ENCODE results near the gene TSPAN13. TPM values are rescaled to one million over a fixed set of nuclear protein-coding genes. Genes with fewer than 3 reads are reported as not detected.

The TSPAN13 gene
- total RNA-seq, 1 experiment from 2014 or later = 32.7 TPM

DNA sequence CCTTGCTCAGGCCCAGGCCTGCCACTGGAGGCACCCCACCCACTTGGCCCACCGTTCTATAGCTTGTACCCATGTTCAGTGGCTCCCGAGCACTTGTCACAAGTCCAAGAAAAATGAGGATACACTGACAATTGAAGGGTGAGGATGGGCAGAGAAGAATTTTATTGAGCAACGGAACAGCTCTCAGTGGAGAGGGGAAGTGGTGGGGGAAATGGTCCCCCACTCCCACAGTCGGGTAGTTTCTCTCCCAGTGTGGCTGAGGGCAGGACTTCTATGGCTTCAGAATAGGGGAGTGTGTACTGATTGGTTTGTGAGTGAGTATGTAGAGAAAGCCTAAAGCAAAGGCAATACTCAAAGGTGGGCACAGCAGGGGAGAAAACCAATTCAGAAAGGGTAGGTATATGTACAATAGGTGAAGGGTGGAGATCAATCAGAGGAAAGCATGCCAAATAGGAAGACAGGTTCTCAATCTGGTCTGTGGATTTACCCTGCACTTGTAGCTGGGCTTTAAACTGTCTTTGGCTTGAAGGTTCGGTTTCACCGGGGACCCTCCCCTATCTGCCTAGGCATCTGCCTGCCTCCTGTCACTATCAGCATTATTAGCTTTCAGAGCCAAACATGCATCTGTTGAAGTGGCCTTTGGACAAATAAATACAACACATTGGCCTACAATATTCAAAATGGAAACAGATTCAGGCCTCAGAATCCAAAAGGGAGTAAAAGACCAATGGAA, 8.9 kb upstream of the TSPAN13 start:
- H3K4me1 Mint-ChIP-seq = peaks cover 26% of the 10 kb centered on the region
- peak overlapping the region; percentile 3; the same call in 1 of the 2 replicates for H3K27ac Mint-ChIP-seq
- ChIA-PET CTCF (no interaction called here), POLR2A (no interaction called here)
- TF ChIP-seq TEAD1 (CRISPR knock-in tag; IDR thresholded peaks at IDR 0.05) (no peak), ZNF671 (CRISPR knock-in tag; IDR thresholded peaks at IDR 0.05) (no peak), CTCF (IDR thresholded peaks at IDR 0.05) (0 out of 2 replicates have a peak, but pooled peaks have one; percentile 7), NR2C2 (CRISPR knock-in tag; IDR thresholded peaks at IDR 0.05) (no peak), ZNF219 (CRISPR knock-in tag; IDR thresholded peaks at IDR 0.05; ENCODE audit: borderline replicate concordance) (no peak), SOX15 (CRISPR knock-in tag; IDR thresholded peaks at IDR 0.05) (no peak)
- no peaks in the 10 kb centered on the region for H3K9me3 Mint-ChIP-seq
- H3K4me3 Mint-ChIP-seq = no peak overlapping the region
- DNase-seq (ENCODE audit: low spot score) (no peak), ATAC-seq (peak; percentile 68)
- no peaks in the 10 kb centered on the region for H3K36me3 Mint-ChIP-seq
- no peaks in the 10 kb centered on the region for H3K27me3 Mint-ChIP-seq (ENCODE audit: low read depth)

GRCh38 chr7:16745645-16746044, 7.9 kb upstream of the TSPAN13 start:
- TF ChIP-seq MAX (CRISPR knock-in tag; IDR thresholded peaks at IDR 0.05) = no peak
- TF ChIP-seq, protein P1, sequence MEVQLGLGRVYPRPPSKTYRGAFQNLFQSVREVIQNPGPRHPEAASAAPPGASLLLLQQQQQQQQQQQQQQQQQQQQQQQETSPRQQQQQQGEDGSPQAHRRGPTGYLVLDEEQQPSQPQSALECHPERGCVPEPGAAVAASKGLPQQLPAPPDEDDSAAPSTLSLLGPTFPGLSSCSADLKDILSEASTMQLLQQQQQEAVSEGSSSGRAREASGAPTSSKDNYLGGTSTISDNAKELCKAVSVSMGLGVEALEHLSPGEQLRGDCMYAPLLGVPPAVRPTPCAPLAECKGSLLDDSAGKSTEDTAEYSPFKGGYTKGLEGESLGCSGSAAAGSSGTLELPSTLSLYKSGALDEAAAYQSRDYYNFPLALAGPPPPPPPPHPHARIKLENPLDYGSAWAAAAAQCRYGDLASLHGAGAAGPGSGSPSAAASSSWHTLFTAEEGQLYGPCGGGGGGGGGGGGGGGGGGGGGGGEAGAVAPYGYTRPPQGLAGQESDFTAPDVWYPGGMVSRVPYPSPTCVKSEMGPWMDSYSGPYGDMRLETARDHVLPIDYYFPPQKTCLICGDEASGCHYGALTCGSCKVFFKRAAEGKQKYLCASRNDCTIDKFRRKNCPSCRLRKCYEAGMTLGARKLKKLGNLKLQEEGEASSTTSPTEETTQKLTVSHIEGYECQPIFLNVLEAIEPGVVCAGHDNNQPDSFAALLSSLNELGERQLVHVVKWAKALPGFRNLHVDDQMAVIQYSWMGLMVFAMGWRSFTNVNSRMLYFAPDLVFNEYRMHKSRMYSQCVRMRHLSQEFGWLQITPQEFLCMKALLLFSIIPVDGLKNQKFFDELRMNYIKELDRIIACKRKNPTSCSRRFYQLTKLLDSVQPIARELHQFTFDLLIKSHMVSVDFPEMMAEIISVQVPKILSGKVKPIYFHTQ (CRISPR knock-in tag; IDR thresholded peaks at IDR 0.05) = no peak
- TF ChIP-seq, protein P2, sequence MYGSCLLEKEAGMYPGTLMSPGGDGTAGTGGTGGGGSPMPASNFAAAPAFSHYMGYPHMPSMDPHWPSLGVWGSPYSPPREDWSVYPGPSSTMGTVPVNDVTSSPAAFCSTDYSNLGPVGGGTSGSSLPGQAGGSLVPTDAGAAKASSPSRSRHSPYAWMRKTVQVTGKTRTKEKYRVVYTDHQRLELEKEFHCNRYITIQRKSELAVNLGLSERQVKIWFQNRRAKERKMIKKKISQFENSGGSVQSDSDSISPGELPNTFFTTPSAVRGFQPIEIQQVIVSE (CRISPR knock-in tag; IDR thresholded peaks at IDR 0.05; ENCODE audit: borderline replicate concordance) = no peak
- no peak for TF ChIP-seq USF2 (CRISPR knock-in tag; IDR thresholded peaks at IDR 0.05)
- TF ChIP-seq FOXP1 (CRISPR knock-in tag; IDR thresholded peaks at IDR 0.05; ENCODE audit: borderline replicate concordance) = no peak
- no peak for TF ChIP-seq JAZF1 (CRISPR knock-in tag; IDR thresholded peaks at IDR 0.05)
- TF ChIP-seq NFYB (CRISPR knock-in tag; conservative IDR thresholded peaks at IDR 0.05; ENCODE audit: low read depth) = no peak
- TF ChIP-seq, protein P3, sequence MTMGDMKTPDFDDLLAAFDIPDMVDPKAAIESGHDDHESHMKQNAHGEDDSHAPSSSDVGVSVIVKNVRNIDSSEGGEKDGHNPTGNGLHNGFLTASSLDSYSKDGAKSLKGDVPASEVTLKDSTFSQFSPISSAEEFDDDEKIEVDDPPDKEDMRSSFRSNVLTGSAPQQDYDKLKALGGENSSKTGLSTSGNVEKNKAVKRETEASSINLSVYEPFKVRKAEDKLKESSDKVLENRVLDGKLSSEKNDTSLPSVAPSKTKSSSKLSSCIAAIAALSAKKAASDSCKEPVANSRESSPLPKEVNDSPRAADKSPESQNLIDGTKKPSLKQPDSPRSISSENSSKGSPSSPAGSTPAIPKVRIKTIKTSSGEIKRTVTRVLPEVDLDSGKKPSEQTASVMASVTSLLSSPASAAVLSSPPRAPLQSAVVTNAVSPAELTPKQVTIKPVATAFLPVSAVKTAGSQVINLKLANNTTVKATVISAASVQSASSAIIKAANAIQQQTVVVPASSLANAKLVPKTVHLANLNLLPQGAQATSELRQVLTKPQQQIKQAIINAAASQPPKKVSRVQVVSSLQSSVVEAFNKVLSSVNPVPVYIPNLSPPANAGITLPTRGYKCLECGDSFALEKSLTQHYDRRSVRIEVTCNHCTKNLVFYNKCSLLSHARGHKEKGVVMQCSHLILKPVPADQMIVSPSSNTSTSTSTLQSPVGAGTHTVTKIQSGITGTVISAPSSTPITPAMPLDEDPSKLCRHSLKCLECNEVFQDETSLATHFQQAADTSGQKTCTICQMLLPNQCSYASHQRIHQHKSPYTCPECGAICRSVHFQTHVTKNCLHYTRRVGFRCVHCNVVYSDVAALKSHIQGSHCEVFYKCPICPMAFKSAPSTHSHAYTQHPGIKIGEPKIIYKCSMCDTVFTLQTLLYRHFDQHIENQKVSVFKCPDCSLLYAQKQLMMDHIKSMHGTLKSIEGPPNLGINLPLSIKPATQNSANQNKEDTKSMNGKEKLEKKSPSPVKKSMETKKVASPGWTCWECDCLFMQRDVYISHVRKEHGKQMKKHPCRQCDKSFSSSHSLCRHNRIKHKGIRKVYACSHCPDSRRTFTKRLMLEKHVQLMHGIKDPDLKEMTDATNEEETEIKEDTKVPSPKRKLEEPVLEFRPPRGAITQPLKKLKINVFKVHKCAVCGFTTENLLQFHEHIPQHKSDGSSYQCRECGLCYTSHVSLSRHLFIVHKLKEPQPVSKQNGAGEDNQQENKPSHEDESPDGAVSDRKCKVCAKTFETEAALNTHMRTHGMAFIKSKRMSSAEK (CRISPR knock-in tag; IDR thresholded peaks at IDR 0.05; ENCODE audit: borderline replicate concordance) = no peak
- peaks cover 22% of the 10 kb centered on the region for H3K4me1 Mint-ChIP-seq
- H3K27ac Mint-ChIP-seq = peak overlapping the region; percentile 87; the same call in 1 of the 2 replicates
- ATAC-seq (no peak), DNase-seq (ENCODE audit: low spot score) (no peak)
- H3K4me3 Mint-ChIP-seq = no peak overlapping the region
- POLR2A ChIA-PET = no interaction called here
- H3K36me3 Mint-ChIP-seq = no peaks in the 10 kb centered on the region
- no peaks in the 10 kb centered on the region for H3K9me3 Mint-ChIP-seq
- H3K27me3 Mint-ChIP-seq (ENCODE audit: low read depth) = no peaks in the 10 kb centered on the region
- CTCF ChIA-PET = no interaction called here

Measured in WTC11 (cell line).